H1 (cell line): ENCODE data around the gene NADK. TPM values are rescaled to one million over a fixed set of nuclear protein-coding genes. Genes with fewer than 3 reads are reported as not detected.

Source experiments
- EZH2 ChIP-seq: fragments of 200-600 bp; sonication (generic); IDR thresholded peaks from 2 replicates; pipeline ENCODE4 v1.7.1; 2012; ENCODE audit warnings: low read depth, mild to moderate bottlenecking, moderate library complexity, low read length, inconsistent platforms; ENCODE audit not compliant: severe bottlenecking
- HDAC6 ChIP-seq: IDR thresholded peaks from one replicate; pipeline ENCODE4 v1.7.1; 2012; ENCODE audit warnings: low read depth, mild to moderate bottlenecking, inconsistent platforms, low read length, moderate library complexity
- JUN ChIP-seq: IDR thresholded peaks from 2 replicates; pipeline ENCODE4 v1.6.1; 2011; ENCODE audit warnings: low read depth, mild to moderate bottlenecking, improper control_type of control experiment, low read length
- MAFK ChIP-seq: IDR thresholded peaks from 2 replicates; pipeline ENCODE4 v1.6.1; 2012; ENCODE audit warnings: low read depth, mild to moderate bottlenecking, improper control_type of control experiment, low read length
- POLR2A ChIP-seq, 2 experiments: IDR thresholded peaks; 1 replicate in 1 of 2; 2 replicates in 1 of 2; pipeline ENCODE4 v1.6.1; 2011; ENCODE audit warnings: low read depth in 2 of 2, low read length in 2 of 2, mild to moderate bottlenecking in 2 of 2; ENCODE audit errors: control extremely low read depth in 1 of 2
- RNF2 ChIP-seq: fragments of 200-900, 300-1000 bp; sonication (generic); IDR thresholded peaks from 2 replicates; pipeline ENCODE4 v1.7.1; 2016; ENCODE audit warnings: borderline replicate concordance, low read depth, mild to moderate bottlenecking, antibody characterized with exemption, low read length; ENCODE audit not compliant: poor library complexity, severe bottlenecking; ENCODE audit errors: missing control alignments
- polyA plus RNA-seq, 7 experiments: library from polyadenylated mRNA; depleted of rRNA in 3 of 7; stranded (reverse) in 5 of 7; unstranded in 2 of 7; fragments of >200 nt in 5 of 7; fragments of 200-250 nt in 2 of 7; gene quantifications; 1 replicate in 5 of 7; 2 replicates in 1 of 7; 4 replicates in 1 of 7; pipeline versions ENCODE4 v1.2.1 to v1.2.3, GENCODE V29; 2011 to 2013; ENCODE audit warnings: missing spikeins in 2 of 7, mixed read lengths in 2 of 7
- total RNA-seq: library from RNA; stranded (reverse); fragmentation: NEBNext Ultra II Directional; extraction: Animal tissue kit (Norgen Biotek cat#: 25700); gene quantifications from 2 replicates; pipeline ENCODE4 v1.2.1, GENCODE V29; 2021

The NADK gene
- total and polyA plus RNA-seq, 2 of the 8 experiments (the other 6 are each of a cell fraction or from before 2014, with no cell fraction given), result 78.0 to 89.7 TPM

GRCh38 chr1:1779320-1779675, 1.0 kb upstream of the NADK start (continued):
- TF ChIP-seq RNF2, result no peak
- TF ChIP-seq MAFK, result no peak
- no peak for TF ChIP-seq JUN
- no peak for TF ChIP-seq EZH2
- no peak for TF ChIP-seq HDAC6
- no peak for TF ChIP-seq POLR2A (IDR thresholded peaks at IDR 0.05; ENCODE audit: control extremely low read depth in 1 of 2, low read depth in 2 of 2, low read length in 2 of 2)
